Measurements from ENCODE around the gene VKORC1L1.
"Not testable (repeated sequence)": the region's sequence is repeated elsewhere in the genome, so short reads cannot be mapped to it uniquely, and the experiment has no call there.

The VKORC1L1 gene

DNA sequence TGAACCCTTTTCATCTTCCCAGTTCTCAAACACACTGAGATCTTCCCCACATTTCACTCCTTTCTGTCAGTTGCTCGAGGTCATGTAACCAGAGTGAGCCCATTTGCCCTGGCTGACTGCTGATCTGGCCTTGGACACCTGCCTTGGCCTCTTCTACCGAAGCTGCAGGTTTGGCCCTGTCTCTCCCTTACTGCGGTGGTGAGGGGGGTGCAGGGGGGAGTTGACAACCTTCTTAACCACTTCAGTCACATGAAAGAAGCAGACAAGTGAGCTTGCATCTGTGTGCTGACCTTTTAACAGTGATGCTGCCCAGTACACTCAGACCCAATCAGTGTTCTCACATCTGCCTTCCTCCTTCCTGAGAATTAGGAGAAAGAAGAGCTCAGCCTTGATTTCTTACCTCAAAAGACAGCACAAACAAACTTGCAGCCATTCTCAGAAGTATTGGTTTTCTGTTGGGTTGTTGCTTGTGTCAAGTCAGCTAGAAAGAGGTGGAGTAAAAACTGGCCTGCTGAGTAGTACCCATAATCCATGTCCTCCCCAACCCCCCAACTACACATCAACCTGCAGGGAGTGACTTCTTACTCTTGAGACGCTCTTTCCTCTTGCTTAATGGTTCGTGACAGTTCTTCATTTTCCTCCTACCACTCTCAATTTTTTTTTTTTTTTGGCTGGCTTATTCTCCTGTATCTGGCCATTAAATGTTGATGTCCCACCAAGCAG is 15.7 kb downstream of the VKORC1L1 start:
- not testable (repeated sequence) for DNase-seq

DNA sequence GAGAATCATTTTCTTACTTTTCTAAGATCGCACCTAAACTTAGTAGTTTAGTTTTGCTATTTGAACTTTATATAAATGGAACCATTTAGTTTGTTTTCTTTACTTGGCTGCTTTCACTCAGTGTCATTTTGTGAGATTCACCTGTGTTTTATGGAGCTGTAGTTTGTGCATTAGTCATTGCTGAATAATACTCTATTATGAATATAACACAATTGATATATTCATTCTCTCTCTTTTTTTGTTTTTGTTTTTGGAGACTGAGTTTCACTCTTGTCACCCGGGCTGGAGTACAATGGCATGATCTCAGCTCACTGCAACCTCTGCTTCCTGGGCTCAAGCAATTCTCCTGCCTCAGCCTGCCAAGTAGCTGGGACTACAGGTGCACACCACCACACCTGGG is 16.8 kb downstream of the VKORC1L1 start:
- DNase-seq, result not testable (repeated sequence)

DNA sequence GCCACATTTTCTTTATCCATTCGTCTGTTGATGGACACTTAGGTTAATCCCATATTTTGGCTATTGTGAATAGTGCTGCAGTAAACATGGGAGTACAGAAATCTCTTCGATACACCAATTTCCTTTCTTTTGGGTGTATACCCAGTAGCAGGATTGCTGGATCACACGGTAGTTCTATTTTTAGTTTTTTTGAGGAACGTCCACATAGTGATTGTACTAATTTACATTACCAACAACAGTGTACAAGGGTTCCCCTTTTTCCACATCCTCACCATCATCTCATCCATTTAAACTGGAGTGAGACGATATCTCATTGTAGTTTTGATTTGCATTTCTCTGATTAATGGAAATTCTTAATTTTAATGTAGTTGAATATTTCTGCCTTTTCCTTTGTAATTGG is 19.3 kb downstream of the VKORC1L1 start:
- no peak for DNase-seq

DNA sequence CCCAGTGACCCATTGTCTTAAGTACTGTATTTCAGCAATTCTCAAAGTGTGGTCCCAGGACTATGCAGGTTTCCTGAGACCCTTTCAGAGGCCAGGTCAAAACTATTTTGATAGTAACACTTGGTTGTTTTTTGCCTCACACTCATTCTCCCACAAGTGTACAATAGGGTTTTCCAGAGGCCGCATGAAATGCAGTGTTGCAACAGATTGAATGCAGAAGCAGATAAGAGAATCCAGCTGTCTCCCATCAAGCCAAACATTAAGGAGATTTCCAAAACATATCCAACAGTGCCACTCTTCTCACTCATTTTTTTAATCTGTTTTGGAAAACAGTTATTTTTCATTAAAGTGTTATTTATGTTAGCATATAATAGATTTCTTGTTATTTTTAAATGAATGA is 20.0 kb downstream of the VKORC1L1 start:
- no peak for DNase-seq

DNA sequence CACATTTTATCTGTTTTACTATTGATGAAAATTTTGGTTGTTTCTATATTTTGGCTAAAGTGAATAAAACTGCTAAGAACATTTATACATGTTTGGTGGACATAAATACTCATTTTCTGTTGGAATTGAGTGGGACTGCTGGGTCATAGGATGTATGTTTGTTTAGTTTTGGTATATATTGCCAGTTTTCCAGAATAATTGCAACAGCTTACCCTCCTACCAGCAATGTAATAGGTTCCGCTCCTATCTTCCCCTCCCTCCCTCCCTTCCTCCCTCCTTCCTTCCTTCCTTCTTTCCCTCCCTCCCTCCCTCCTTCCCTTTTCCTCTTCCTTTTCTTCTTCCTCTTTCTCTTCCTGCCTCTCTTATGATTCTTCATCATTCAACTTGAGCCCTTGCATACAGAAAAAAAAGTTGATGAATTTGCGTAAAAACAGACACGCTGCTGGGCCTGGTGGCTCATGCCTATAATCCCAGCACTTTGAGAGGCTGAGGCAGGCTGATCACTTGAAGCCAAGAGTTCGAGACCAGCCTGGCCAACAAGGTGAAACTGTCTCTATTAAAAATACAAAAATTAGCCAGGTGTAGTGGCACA is 23.5 kb downstream of the VKORC1L1 start:
- no peak for DNase-seq

DNA sequence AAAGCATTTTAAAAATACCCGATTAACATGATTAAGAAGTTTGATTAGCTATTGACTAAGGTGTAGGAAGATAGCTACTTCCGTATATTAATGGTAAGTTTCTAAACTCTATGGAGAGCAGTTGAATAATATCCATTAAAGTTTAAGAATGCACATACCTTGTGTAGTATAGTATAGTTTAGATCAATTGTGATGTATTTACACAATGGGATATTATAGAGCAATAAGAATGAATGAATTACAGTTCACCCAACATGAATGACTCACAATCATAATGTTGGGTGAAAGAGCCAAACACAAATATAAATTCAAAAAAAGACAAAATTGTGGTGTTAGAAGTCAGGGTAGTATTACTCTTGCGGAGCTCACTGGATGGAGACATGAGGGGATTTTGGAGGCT is 24.4 kb downstream of the VKORC1L1 start:
- DNase-seq, result not testable (repeated sequence)

DNA sequence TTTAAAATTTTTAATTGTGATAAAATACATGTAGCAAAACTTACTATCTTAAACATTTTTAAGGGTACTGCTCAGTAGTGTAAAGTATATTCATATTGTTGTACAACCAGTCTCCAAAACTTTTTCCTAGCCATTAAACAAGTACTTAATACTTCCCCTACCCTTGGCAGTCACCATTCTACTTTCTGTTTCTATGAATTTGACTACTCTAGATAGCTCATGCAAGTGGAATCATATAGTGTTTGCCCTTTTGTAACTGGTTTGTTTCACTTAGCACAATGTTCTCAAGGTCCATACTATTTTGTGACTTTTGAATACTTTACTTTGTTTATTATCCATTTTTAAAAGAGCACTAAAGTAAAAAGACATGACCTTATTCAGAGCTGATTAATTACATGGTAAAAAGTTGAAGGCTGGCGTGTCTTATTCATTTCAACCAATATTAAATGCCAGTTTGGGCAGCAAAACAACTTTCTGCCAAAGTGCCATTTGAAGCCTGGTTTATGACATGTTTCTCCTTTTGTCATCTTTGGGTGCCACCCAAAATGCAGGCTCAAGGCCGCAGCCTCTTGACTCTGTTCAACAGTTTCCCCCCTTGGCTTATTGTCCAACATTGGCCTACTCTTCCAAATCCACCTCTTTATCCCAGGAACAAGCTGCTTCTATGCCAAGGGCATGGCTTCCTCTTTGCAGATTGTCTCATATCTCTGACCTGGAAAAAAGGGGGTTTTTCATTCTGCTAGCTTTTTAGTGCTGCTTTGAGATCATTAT is 26.0 kb downstream of the VKORC1L1 start:
- DNase-seq, result not testable (repeated sequence)

DNA sequence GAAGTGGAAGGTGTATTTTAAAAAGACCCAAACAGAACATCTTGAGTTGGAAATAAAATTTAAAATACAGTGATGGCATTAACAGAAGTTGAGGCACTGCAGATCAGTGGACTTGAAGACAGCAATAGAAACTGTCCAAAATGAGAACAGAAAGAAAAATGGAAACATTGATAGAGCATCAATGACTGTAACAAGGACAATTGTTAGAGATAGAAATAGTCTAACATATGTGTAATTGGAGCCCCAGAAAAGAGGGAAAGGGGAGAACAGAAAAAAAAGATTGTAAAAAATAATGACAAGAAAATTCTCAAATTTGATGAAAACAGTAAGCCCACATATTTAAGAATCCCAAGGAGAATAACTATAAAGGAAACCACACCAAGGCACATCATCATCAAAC is 29.4 kb downstream of the VKORC1L1 start:
- no peak for DNase-seq

DNA sequence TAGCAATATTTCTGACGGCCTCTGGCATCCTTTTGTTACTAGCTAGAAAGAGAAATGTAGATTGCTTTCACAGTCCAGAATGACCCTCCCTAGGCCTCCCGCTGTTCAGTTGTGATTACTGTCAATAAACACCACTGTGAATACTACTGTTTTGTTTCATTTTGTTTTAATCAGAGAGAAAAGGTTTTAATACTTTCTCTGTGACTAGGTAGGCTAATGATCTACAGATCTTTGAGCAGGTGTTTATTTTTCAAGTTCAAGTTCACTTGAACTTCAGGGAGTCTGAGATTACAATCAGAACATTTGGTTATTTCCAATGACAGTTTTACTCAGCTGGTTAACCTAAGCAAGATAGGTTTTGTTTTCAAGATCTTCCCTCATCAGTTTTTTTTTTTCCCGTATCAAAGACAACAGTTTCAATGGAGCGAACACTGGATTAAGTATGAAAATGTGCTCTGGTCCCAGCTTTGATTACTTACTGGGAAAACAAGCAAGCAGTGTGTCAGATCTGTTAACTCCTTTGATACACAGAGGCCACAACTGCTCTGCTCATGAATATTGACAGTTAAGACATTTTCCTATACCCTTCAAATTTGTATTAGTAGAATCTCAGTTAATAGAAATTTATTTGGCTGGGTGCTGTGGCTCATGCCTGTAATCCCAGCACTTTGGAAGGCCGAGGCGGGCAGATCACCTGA is 34.8 kb downstream of the VKORC1L1 start:
- DNase-seq, result no peak

DNA sequence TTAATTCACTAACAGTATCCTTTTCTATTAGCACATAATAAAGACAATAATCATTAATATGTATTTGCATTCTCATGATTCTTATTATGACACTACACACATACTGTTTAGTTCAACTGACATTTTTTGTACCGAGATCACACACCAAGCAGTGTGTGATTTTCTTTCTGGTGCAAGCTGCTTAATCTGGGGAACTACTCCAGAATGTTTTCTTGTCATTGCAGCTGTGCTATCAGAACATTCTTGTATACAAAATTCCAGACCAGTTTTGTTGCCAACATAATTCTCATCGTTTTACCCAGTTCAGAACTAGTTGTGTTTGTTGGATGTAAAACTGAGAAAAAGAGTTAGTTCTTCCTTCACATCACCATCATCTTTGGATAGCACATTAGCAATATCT is 37.4 kb downstream of the VKORC1L1 start:
- DNase-seq, result no peak

DNA sequence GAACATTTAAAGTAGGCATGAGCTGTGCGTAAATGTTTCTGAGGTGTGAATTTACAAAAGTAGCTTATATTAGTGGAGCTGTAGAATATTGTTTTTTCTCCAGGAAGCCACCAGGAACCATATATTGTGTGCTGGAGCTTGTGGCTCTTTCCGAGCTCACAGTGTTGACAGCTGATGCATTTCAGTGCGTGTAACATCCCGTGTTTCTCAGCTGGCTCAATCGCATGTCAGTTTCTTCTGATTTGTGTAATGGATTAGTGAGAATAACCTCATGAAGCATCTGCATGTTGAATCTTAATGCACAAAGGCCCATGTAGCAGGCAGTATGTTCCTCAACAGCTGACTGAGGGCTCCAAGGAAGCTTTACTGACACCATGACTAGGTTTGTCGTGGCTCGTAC is 39.4 kb downstream of the VKORC1L1 start:
- DNase-seq, result no peak

DNA sequence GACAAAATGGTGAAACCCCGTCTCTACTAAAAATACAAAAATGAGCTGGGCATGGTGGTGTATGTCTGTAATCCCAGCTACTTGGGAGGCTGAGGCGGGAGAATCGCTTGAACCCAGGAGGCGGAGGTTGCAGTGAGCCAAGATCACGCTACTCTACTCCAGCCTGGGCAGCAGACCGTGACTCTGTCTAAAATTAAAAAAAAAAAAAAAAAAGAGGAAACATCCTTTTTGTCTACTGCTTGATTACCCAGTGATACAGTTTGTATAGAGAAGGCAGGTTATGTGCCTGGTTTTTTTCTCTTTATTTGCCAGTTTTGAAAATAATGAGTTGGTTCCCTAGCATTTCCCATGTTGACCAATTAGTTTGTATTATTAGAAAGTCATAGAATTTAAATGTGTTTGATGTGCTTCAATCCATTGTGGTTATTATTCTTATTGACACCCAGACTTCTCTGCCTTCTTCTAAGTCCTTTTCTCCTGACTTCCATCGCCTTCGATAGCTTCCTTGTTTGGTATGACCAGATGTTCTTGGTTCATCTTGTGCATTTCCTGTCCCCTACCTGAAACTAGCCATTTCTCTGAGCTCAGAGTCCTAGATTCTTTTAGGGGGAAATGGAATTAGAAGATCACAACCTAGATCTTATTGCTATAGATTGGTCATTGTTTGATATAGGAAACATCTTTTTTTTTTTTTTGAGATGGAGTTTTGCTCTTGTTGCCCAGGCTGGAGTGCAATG is 43.2 kb downstream of the VKORC1L1 start:
- DNase-seq, result no peak

DNA sequence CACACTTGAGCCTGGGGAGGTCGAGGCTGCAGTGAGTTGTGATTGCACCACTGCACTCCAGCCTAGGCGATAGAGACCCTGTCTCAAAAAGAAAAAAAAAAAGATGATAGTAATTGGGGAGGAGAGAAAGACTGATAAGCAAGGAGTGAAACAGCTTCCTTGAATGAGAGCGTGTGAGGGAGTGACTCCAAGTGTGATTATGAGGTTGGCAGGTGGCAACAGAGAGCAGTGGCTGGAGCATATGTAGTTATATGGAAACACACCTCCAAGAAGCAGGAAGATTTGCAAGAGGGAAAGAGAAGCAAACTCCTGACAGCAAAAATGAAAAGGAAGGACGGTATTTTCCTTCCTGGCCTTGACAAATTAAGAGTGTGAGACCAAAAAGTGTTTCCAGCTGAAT is 50.4 kb downstream of the VKORC1L1 start:
- no peak for DNase-seq

DNA sequence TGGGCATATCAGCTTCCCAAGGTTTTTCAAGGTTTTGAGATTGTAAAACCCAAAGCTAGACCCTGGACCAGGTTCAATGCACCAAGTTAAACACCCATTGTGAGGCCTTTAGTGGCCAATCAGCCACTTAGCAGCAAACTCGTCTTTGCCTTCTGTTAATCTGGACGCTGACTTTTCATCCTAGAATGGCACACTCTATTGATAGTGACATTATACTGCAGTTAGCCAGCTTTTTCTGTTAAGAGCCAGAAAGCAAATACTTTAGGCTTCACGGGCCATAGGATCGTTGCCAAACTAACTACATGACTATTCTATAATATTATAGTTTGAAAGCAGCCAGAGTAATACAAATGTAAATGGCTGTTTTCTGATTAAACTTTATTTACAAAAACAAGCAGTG is 51.3 kb downstream of the VKORC1L1 start:
- DNase-seq, result no peak

DNA sequence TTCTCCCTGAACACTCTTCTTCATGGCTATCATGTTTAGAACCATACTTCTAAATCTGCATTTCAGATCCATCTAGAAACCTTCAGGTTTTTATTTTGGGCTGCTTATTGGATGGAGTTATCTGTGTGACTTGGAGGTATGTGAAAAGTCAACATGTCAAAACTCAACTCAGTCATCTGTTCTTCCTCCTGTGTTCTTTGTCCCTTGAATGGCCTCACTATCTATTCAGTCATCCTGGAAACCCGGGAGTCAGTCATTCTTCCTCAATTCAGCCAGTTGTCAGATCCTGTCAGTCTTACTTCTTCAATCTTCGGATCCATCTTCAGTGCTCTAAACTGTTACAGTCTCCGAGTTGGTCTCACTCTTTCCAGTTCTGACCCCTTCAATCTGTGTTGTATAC is 52.2 kb downstream of the VKORC1L1 start:
- no peak for DNase-seq

DNA sequence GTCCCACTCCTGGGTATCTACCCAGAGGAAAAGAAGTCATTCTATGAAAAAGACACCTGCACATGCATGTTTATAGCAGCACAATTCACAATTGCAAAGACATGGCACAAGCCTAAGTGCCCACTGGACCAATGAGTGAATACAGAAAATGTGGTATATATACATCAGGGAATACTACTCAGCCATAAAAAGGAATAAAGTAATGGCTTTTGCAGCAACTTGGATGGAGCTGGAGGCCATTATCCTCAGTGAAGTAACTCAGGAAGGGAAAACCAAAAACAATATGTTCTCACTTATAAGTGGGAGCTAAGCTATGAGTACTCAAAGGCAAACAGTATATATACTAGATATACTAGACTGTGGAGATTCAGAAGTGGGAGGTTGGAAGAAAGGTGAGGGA is 53.7 kb downstream of the VKORC1L1 start:
- no peak for DNase-seq

DNA sequence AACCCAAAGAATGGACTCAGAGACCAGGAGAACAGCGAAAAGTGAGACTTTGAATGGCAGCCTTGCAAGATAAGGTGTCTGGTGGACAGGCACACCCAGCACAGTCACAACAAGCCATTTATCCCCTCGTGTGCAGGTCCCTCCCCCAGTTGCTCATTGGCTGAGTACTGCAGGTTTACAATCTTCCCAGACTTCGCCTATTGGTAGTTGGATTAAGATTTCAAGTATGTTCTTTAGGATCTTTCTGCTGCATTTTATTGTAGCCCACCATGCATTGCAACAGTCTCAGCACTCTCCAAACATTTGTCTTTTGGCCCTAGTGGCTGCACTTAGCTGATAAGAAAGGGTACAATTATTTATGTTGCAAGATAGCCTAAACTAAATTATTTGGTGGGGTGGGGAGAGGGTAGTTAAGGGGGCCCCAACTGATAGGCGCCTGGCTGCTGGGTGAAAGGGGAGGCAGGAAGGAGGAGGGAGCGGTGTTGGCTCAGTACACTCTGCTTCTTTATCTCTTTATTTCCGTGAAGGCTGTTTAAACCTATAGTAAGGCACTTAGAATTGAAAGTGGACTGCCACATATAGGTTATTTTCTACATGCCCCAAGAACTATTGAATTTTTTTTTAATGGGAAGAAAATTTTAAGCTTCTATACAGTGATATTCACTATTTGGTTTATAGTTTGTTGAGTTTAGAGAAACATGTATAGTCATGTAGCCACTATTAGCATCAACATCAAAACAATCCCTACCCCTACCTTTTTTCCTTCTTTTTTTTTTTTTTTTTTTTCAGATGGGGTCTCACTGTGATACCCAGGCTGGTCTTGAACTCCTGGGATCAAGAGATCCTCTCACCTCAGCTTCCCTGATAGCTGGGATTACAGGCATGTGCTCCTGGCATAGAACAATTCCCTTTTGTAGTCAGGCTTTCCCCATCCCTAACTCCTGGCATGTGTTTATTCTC is 54.9 kb downstream of the VKORC1L1 start:
- DNase-seq, result no peak

DNA sequence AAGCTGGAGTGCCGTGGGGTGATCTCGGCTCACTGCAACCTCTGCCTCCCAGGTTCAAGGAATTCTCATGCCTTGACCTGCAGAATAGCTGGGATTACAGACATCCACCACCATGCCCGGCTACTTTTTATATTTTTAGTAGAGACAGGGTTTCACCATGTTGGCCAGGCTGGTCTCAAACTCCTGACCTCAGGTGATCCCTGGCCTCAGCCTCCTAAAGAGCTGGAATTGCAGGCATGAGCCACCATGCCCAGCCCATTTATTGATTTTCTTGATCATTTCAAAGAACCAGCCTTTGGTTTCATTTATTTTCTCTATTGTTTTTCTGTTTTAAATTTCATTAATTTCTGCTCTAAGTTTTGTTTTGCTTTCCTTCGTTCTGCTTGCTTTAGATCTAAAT is 58.8 kb downstream of the VKORC1L1 start:
- no peak for DNase-seq

DNA sequence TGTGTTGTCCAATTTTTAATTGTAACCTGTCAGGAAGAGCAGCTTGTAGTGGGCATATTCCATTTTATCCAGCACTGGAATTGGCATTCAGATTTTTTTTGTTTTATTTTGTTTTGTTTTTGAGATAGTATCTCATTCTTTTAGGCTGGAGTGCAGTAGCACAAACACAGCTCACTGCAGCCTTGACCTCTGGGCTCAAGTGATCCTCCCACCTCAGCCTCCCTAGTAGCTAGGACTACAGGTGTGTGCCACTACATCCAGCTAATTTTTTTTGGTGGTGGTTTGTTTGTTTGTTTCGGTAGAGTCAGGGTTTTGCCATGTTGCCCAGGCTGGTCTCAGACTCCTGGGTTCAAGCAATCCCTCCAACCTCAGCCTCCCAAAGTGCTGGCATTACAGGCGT is 64.4 kb downstream of the VKORC1L1 start:
- no peak for DNase-seq

DNA sequence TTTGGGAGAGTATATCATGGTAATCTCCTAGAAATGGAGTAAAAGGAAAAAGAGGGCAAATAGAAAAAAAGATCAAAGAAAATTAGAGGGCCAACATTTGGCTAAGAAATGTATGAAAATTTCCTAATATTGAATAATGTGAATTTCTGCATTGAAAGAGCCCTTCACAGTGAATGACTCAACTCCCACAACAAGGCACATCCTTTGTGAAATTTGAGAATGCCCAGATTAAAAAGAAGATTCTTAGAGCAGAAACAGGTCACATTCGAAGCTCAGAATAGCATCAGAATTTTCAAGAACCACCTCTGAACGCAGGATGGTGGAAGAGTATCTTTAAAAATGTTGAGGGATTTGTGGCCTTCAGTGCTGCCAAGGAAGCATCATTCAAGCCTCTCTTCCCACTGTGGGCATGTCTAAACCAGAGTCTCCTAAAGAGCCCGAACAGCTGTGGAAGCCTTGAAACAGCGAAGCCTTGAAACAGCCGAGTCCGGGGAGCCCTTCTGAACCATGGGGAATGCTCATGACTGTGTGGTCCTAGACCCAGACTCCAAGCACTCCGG is 65.5 kb downstream of the VKORC1L1 start:
- DNase-seq, result no peak

DNA sequence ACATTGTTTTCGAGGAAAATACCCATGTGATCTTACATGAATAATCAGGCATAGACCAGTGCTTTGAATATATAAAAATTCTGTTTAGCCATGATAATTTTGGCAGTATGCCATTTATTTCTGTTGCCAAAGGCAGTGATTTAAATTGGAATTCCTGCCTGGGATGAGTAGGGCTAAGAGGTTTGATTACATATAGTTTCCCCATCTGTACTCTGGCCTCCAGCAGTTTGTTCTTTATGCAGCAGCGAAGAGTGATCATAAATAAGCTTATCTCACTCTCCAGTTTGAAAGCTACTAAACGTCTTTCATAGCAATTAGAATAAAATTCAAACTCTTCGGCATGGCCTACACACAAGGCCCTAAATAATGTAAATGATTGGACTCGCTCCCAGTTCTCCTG is 72.9 kb downstream of the VKORC1L1 start:
- not testable (repeated sequence) for DNase-seq
